GM18505 (cell line): ENCODE results near the gene MFSD2A.

Experiments
- ATAC-seq: cut with Tn5 transposase; IDR thresholded peaks from one replicate; pipeline ENCODE4 v1.9.1; 2021; ENCODE audit not compliant: unreplicated experiment
- POLR2A ChIP-seq: IDR thresholded peaks from 4 replicates; pipeline ENCODE4 v1.6.1; 2011; ENCODE audit warnings: borderline replicate concordance; ENCODE audit not compliant: insufficient read depth, insufficient read length; ENCODE audit errors: extremely low read depth

MFSD2A gene

GRCh38 chr1:39928809-39929587 lies 25.9 kb upstream of the MFSD2A start:
- no peak for ATAC-seq
- TF ChIP-seq POLR2A: no peak

- no peak for ATAC-seq
- TF ChIP-seq POLR2A: no peak
Measured at GRCh38 chr1:39933956-39934941, 20.7 kb upstream of the MFSD2A start.

GRCh38 chr1:39936724-39937491 lies 18.0 kb upstream of the MFSD2A start:
- no peak for ATAC-seq
- TF ChIP-seq POLR2A: no peak

- ATAC-seq: no peak
- no peak for TF ChIP-seq POLR2A
Measured at GRCh38 chr1:39938856-39939255, 16.1 kb upstream of the MFSD2A start.

GRCh38 chr1:39940253-39940652 lies 14.7 kb upstream of the MFSD2A start:
- no peak for ATAC-seq
- no peak for TF ChIP-seq POLR2A

DNA sequence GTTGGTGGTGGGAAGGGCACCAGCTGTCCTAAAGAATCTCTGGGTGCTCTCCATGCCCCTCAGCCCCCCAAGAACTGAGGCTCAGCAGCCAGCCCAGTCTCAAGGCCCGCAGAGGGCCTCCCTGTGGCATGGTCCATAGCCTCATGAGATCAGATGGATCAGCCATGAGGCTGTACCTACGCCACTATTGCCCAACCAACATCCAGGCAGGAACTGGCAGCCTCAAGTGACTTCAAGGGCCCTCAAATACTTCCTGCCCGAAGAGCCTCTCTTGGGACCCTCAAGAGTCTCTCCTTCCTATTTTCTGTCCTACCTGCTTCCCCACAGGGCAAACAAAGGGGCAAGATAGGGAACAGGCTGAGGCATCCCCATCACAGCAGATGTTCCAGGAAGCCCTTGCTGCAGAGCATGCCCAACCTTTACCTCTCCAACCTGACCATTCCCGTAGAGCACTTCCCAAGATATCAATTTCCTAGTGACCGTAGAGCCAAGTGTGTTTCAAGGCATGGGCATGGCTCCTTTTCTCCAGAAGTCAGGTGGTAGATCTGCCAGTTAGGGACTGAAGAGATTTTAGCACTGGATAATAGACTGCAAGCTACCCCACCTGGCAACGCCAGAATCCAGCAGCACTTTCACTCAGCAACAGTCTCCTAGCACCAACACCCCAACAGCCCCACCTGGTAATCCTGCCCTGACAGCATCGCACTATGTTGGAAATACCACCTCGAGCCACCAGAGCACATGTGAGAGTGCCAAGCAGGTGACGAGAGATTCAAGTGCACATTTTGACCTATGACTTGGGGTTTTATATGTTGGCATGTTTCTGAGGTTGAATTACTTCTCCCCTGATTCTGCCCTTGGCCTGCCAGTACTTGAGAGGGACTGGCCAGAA lies 13.7 kb upstream of the MFSD2A start:
- ATAC-seq: no peak
- no peak for TF ChIP-seq POLR2A

- no peak for TF ChIP-seq POLR2A
- ATAC-seq: no peak
Measured at GRCh38 chr1:39943471-39944290, 11.3 kb upstream of the MFSD2A start.

DNA sequence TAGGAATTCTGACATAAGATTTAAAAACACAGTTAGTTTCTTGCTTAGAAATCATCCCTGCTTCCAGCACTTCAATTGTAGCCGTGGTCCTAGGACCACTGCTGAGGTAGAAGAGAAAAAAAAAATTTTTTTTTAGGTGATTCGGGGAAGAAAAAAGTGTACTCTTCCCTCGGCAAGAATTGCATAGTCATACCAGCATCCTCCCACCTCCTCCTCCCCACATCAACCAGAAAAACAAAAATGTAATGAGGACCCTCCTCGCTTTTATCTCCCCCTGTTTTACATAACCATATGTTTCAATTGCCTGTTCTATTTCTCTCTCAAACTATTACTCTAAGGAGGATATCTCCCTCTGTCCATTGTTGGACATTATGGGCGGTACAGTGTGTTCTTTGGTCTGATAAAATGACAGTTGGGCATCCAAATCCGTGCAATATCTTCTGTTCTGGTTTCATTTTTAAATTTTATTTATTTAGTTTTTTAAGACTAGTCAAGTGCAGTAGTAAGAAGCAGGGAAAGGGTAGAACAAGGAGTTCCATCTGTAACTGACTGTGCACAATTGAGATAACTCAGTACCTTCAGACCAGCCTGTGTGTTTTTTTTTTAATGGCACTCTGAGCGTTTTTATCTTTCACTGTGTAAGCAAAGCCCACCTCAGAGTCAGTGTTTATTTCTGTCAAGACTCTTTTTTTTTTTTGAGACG lies 10.4 kb upstream of the MFSD2A start:
- no peak for TF ChIP-seq POLR2A
- no peak for ATAC-seq

GRCh38 chr1:39946216-39946615 lies 8.7 kb upstream of the MFSD2A start:
- TF ChIP-seq POLR2A: no peak
- no peak for ATAC-seq

DNA sequence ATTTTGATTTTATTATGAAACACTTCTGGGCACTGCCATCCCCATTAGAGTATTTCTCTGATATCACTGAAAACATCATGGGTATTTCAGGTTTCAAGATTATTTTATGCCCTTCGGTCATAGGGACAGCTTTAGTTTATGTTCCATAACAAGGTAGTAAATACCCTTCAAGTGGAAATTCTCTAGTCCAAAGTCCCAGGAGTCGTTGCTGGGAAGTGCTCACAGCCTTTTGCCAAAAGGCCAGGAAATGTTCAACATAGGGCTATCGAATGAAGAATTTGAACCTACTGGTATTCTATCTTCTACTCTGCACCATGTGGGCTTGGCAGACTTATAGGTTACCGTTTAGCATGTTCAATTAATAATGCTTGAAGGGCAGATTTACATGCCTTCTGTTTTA lies 7.7 kb upstream of the MFSD2A start:
- TF ChIP-seq POLR2A: no peak
- ATAC-seq: no peak

- no peak for ATAC-seq
- no peak for TF ChIP-seq POLR2A
Measured at GRCh38 chr1:39949891-39950290, 5.1 kb upstream of the MFSD2A start.
